MM.1S (cell line): ENCODE results near the gene COMP.

Source experiments
- DNase-seq: peaks from one replicate; pipeline ENCODE4 v3.0.0-alpha.2; 2015
- H2AFZ ChIP-seq: fragments of 300-600 bp; sonication (generic); 2 replicates; pipeline ENCODE4 v1.6.0; 2016; ENCODE audit warnings: antibody characterized with exemption, low read length
- H3F3A ChIP-seq: fragments of 300-600 bp; sonication (generic); 2 replicates; pipeline ENCODE4 v1.6.1; 2016; ENCODE audit warnings: mild to moderate bottlenecking, antibody characterized with exemption, low read length, moderate library complexity, mixed read lengths; ENCODE audit not compliant: insufficient read depth
- H3K27ac ChIP-seq: fragments of 300-600 bp; sonication (generic); 2 replicates; pipeline ENCODE4 v1.5.1; 2016; ENCODE audit warnings: mild to moderate bottlenecking, low read length
- H3K27me3 ChIP-seq: fragments of 300-600 bp; sonication (generic); replicated peaks from 2 replicates; pipeline ENCODE4 v1.6.0; 2016; ENCODE audit warnings: low read length; ENCODE audit not compliant: insufficient read depth
- H3K36me3 ChIP-seq: fragments of 300-600 bp; sonication (generic); replicated peaks from 2 replicates; pipeline ENCODE4 v1.6.1; 2016; ENCODE audit warnings: mild to moderate bottlenecking, low read length, mixed read lengths; ENCODE audit not compliant: insufficient read depth
- H3K4me1 ChIP-seq: fragments of 300-600 bp; sonication (generic); 2 replicates; pipeline ENCODE4 v1.6.1; 2016; ENCODE audit warnings: low read length, mixed read lengths
- H3K4me2 ChIP-seq: fragments of 300-600 bp; sonication (generic); 2 replicates; pipeline ENCODE4 v1.6.0; 2016; ENCODE audit warnings: low read depth, low read length
- H3K4me3 ChIP-seq: fragments of 300-600 bp; sonication (generic); 2 replicates; pipeline ENCODE4 v1.5.1; 2016; ENCODE audit warnings: low read length, mixed read lengths
- H3K79me2 ChIP-seq: fragments of 300-600 bp; sonication (generic); 2 replicates; pipeline ENCODE4 v1.6.1; 2016; ENCODE audit warnings: mixed run types, low read length, mixed read lengths
- H3K9ac ChIP-seq: fragments of 300-600 bp; sonication (generic); 2 replicates; pipeline ENCODE4 v1.6.1; 2016; ENCODE audit warnings: low read length, mixed read lengths
- H3K9me2 ChIP-seq: fragments of 300-600 bp; sonication (generic); replicated peaks from 2 replicates; pipeline ENCODE4 v1.6.1; 2016; ENCODE audit warnings: mild to moderate bottlenecking, low read length, mixed read lengths; ENCODE audit not compliant: insufficient read depth
- H3K9me3 ChIP-seq: fragments of 300-600 bp; sonication (generic); replicated peaks from 2 replicates; pipeline ENCODE4 v1.6.1; 2016; ENCODE audit warnings: mild to moderate bottlenecking, low read length, mixed read lengths; ENCODE audit not compliant: insufficient read depth
- H4K20me1 ChIP-seq: fragments of 300-600 bp; sonication (generic); 2 replicates; pipeline ENCODE4 v1.6.1; 2016; ENCODE audit warnings: mild to moderate bottlenecking, low read length, moderate library complexity, mixed read lengths; ENCODE audit not compliant: insufficient read depth
- CTCF ChIP-seq: fragments of 300-600 bp; sonication (generic); IDR thresholded peaks from 2 replicates; pipeline ENCODE4 v1.5.1; 2016; ENCODE audit warnings: antibody characterized with exemption, low read length, mixed read lengths
- EZH2 ChIP-seq: fragments of 300-600 bp; sonication (generic); optimal IDR thresholded peaks from 2 replicates; pipeline ENCODE3; 2017; ENCODE audit warnings: low read depth, mild to moderate bottlenecking, antibody characterized with exemption, low read length, mixed read lengths
- EZH2phosphoT487 ChIP-seq: fragments of 300-600 bp; sonication (generic); IDR thresholded peaks from 2 replicates; pipeline ENCODE4 v1.6.1; 2018; ENCODE audit warnings: antibody characterized with exemption, low read length

Gene COMP

DNA sequence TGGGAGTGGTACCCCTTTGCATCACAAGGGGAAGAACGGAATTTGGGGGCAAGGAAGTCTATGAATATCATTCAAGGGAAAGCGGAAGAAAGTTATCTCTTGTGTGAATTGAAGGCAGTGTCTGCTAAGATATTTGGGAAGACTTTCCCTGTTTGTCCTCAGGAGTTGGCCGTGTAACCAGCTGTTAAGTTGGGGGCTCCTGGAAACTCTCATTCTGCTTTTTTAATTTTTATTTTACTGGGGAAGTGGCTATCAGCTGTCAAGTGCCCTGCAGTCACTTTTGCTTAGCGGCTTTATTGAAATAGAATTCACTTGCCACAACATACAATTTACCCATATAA, 43.5 kb upstream of the COMP start:
- Histone ChIP-seq H3K4me3 (peak overlapping the region; percentile 75), H4K20me1 (peaks cover 67% of the 10 kb centered on the region), H3K9me2 (no peaks in the 10 kb centered on the region), H3K4me1 (peaks cover 32% of the 10 kb centered on the region), H3K79me2 (peaks cover 80% of the 10 kb centered on the region), H3K27me3 (no peaks in the 10 kb centered on the region), H3K9ac (peak overlapping the region; percentile 84; the same call in 1 of the 2 replicates), H2AFZ (no peak overlapping the region), H3K36me3 (peaks cover 14% of the 10 kb centered on the region), H3K4me2 (peak overlapping the region; percentile 100), H3F3A (peaks cover 15% of the 10 kb centered on the region), H3K27ac (no peak overlapping the region), H3K9me3 (no peaks in the 10 kb centered on the region)
- TF ChIP-seq EZH2 (no peak), EZH2phosphoT487 (no peak)
- DNase-seq: no peak

DNA sequence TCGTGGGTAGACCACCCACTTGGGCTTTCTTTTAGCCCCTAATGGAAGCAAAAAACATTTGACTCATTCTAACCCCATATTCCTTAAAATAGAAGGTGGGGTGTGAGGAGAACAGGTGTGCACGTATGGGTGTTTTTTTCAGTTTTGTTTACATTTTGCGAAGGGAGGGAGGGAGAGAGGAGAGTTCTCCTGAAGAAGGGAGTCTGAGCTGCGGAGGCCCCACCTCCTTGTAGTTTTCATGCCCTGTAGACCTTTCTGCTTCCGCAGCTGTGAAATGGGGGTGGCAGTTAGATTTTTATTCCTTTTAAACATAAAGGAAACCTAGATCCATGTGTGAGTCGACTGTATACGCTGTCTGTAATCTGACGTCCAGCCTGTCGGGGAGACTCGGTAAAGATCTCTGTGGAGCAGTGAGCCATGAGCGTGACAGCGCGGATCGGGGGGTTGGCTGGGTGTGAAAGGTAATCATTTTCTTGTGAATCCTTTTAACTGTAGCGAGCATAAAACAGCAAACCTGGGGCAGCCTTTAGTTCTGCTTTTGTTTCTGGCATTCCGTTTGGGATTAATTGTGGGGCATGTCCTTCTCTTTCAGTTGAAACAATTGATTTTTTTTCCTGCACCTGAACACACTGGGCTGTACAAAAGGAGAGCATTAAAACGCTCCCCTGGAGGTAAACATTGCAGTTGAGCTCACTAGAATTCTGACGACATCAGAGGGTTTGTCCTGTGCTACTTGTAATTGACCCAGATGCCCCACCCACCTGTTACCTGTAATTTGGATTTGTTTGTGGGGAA, 42.9 kb upstream of the COMP start:
- H3K27ac ChIP-seq: peak overlapping the region; percentile 65; the same call in 1 of the 2 replicates
- peak overlapping the region; percentile 75 for H3K4me3 ChIP-seq
- no peak overlapping the region for H2AFZ ChIP-seq
- peaks cover 15% of the 10 kb centered on the region for H3F3A ChIP-seq
- H3K9ac ChIP-seq: peak overlapping the region; percentile 84; the same call in 1 of the 2 replicates
- peak overlapping the region; percentile 100 for H3K4me2 ChIP-seq
- H3K36me3 ChIP-seq: peaks cover 14% of the 10 kb centered on the region
- TF ChIP-seq EZH2phosphoT487: no peak
- TF ChIP-seq EZH2: no peak
- no peak for TF ChIP-seq CTCF
- no peaks in the 10 kb centered on the region for H3K27me3 ChIP-seq
- H3K9me3 ChIP-seq: no peaks in the 10 kb centered on the region
- peaks cover 74% of the 10 kb centered on the region for H3K79me2 ChIP-seq
- peaks cover 32% of the 10 kb centered on the region for H3K4me1 ChIP-seq
- H4K20me1 ChIP-seq: peaks cover 61% of the 10 kb centered on the region
- DNase-seq: peak; percentile 56
- no peaks in the 10 kb centered on the region for H3K9me2 ChIP-seq

DNA sequence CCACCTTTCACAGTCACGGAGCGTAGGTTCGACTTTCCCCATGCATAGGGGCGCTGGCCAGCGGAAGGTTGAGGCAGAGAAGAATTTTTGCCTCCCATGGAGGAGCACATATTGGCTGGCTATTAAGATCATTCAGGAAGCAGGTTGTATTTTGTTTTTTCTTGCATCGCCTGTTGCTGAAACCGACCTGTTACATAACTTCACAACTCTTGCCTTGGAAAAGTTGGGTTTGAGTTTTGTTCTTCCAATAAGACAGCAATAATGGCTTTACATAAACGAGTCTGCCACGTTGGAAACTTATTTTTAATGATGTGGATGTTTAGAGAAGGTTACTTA, 42.0 kb upstream of the COMP start:
- Histone ChIP-seq H4K20me1 (peaks cover 54% of the 10 kb centered on the region), H3K4me1 (peaks cover 32% of the 10 kb centered on the region), H3K9me2 (no peaks in the 10 kb centered on the region), H3K27me3 (no peaks in the 10 kb centered on the region), H3K4me3 (peak overlapping the region; percentile 75), H3K79me2 (peaks cover 65% of the 10 kb centered on the region), H3K36me3 (peaks cover 14% of the 10 kb centered on the region), H3K9ac (peak overlapping the region; percentile 84), H2AFZ (no peak overlapping the region), H3K27ac (peak overlapping the region; percentile 65; the same call in 1 of the 2 replicates), H3F3A (peaks cover 15% of the 10 kb centered on the region), H3K4me2 (peak overlapping the region; percentile 100), H3K9me3 (no peaks in the 10 kb centered on the region)
- no peak for TF ChIP-seq EZH2
- no peak for TF ChIP-seq EZH2phosphoT487
- no peak for TF ChIP-seq CTCF
- DNase-seq: peak; percentile 12
